ENCODE results near the gene C10orf53. TPM values are rescaled to one million over a fixed set of nuclear protein-coding genes. Genes with fewer than 3 reads are reported as not detected.

C10orf53 gene
- total and polyA plus RNA-seq, 5 experiments from 2014 or later: not detected

- no peak overlapping the region for H3K4me3 Mint-ChIP-seq
- H3K9me3 Mint-ChIP-seq: peaks cover 4 to 27% (median 20%) of the 10 kb centered on the region in 9 donors
- POLR2A ChIA-PET: no interaction called here
- no peaks in the 10 kb centered on the region for H3K4me1 Mint-ChIP-seq
- peaks cover 0 to 13% (median 3%) of the 10 kb centered on the region in 3 donors for H3K36me3 Mint-ChIP-seq
- ATAC-seq (no peak), DNase-seq (no peak)
- no peak overlapping the region for H3K27ac Mint-ChIP-seq
- H3K27me3 Mint-ChIP-seq: peaks cover 2 to 36% (median 10%) of the 10 kb centered on the region in 5 donors
These were observed 22.5 kb upstream of the C10orf53 start for GRCh38 chr10:49656845-49657493.

GRCh38 chr10:49657606-49658005 is 21.8 kb upstream of the C10orf53 start:
- ATAC-seq (no peak), DNase-seq (no peak)
- Mint-ChIP-seq H3K27ac (no peak overlapping the region), H3K9me3 (peaks cover 4 to 27% (median 20%) of the 10 kb centered on the region in 9 donors), H3K27me3 (peaks cover 2 to 30% (median 7%) of the 10 kb centered on the region in 5 donors), H3K4me3 (no peak overlapping the region), H3K4me1 (no peaks in the 10 kb centered on the region), H3K36me3 (peaks cover 0 to 13% (median 3%) of the 10 kb centered on the region in 3 donors)
- POLR2A ChIA-PET: no interaction called here

- Mint-ChIP-seq H3K4me1 (no peaks in the 10 kb centered on the region), H3K27me3 (peaks cover 0 to 29% (median 8%) of the 10 kb centered on the region in 5 donors)
- DNase-seq: no peak
These were observed 18.2 kb upstream of the C10orf53 start for GRCh38 chr10:49661140-49661856.

GRCh38 chr10:49662169-49662830 is 17.2 kb upstream of the C10orf53 start:
- Mint-ChIP-seq H3K36me3 (peaks cover 0 to 13% (median 3%) of the 10 kb centered on the region in 3 donors), H3K4me1 (no peaks in the 10 kb centered on the region), H3K27ac (no peak overlapping the region), H3K27me3 (peaks cover 4 to 28% (median 6%) of the 10 kb centered on the region in 5 donors), H3K9me3 (peaks cover 4 to 27% (median 17%) of the 10 kb centered on the region in 9 donors), H3K4me3 (no peak overlapping the region)
- ATAC-seq (no peak), DNase-seq (no peak)
- POLR2A ChIA-PET: no interaction called here

More at GRCh38 chr10:49661140-49661856, 18.2 kb upstream of the C10orf53 start:
- H3K36me3 Mint-ChIP-seq: peaks cover 0 to 13% (median 3%) of the 10 kb centered on the region in 3 donors
- POLR2A ChIA-PET: no interaction called here
- no peak for ATAC-seq
- no peak overlapping the region for H3K4me3 Mint-ChIP-seq
- H3K27ac Mint-ChIP-seq: no peak overlapping the region
- H3K9me3 Mint-ChIP-seq: peaks cover 4 to 27% (median 20%) of the 10 kb centered on the region in 9 donors

GRCh38 chr10:49663596-49663995 is 15.9 kb upstream of the C10orf53 start:
- H3K4me3 Mint-ChIP-seq: no peak overlapping the region
- H3K9me3 Mint-ChIP-seq: peaks cover 4 to 17% (median 13%) of the 10 kb centered on the region in 9 donors
- no peak overlapping the region for H3K27ac Mint-ChIP-seq
- ATAC-seq: no peak
- peaks cover 4 to 34% (median 6%) of the 10 kb centered on the region in 5 donors for H3K27me3 Mint-ChIP-seq
- H3K4me1 Mint-ChIP-seq: no peaks in the 10 kb centered on the region
- DNase-seq: no peak
- POLR2A ChIA-PET: no interaction called here
- H3K36me3 Mint-ChIP-seq: peaks cover 0 to 13% (median 3%) of the 10 kb centered on the region in 3 donors

GRCh38 chr10:49664006-49664841 is 15.2 kb upstream of the C10orf53 start:
- Mint-ChIP-seq H3K4me3 (no peak overlapping the region), H3K4me1 (no peaks in the 10 kb centered on the region), H3K27ac (peak overlapping the region in 1 of 10 donors; percentile 31), H3K36me3 (peaks cover 0 to 7% (median 0%) of the 10 kb centered on the region in 3 donors), H3K9me3 (peaks cover 0 to 11% (median 7%) of the 10 kb centered on the region in 9 donors), H3K27me3 (peaks cover 4 to 38% (median 6%) of the 10 kb centered on the region in 5 donors)
- DNase-seq: no peak
- ATAC-seq: no peak
- POLR2A ChIA-PET: no interaction called here

GRCh38 chr10:49664842-49665355 is 14.6 kb upstream of the C10orf53 start:
- Mint-ChIP-seq H3K27ac (peak overlapping the region in 1 of 10 donors; percentile 31), H3K4me1 (no peaks in the 10 kb centered on the region), H3K27me3 (peaks cover 4 to 38% (median 6%) of the 10 kb centered on the region in 5 donors), H3K9me3 (peaks cover 0 to 4% (median 3%) of the 10 kb centered on the region in 9 donors), H3K4me3 (no peak overlapping the region), H3K36me3 (peaks cover 0 to 2% (median 0%) of the 10 kb centered on the region in 3 donors)
- ATAC-seq: no peak
- DNase-seq: no peak
- POLR2A ChIA-PET: no interaction called here

GRCh38 chr10:49666054-49666615 is 13.3 kb upstream of the C10orf53 start:
- H3K27me3 Mint-ChIP-seq: peaks cover 9 to 47% (median 13%) of the 10 kb centered on the region in 5 donors
- no peaks in the 10 kb centered on the region for H3K36me3 Mint-ChIP-seq
- POLR2A ChIA-PET: no interaction called here
- H3K4me3 Mint-ChIP-seq: no peak overlapping the region
- DNase-seq: no peak
- H3K9me3 Mint-ChIP-seq: peaks cover 0 to 5% (median 0%) of the 10 kb centered on the region in 9 donors
- H3K27ac Mint-ChIP-seq: no peak overlapping the region
- ATAC-seq: no peak
- H3K4me1 Mint-ChIP-seq: no peaks in the 10 kb centered on the region

- POLR2A ChIA-PET: no interaction called here
- ATAC-seq (no peak), DNase-seq (no peak)
- Mint-ChIP-seq H3K4me1 (no peaks in the 10 kb centered on the region), H3K27ac (no peak overlapping the region), H3K9me3 (peaks cover 0 to 11% (median 0%) of the 10 kb centered on the region in 9 donors), H3K36me3 (peaks cover 0 to 2% (median 2%) of the 10 kb centered on the region in 3 donors), H3K27me3 (peaks cover 12 to 53% (median 18%) of the 10 kb centered on the region in 5 donors), H3K4me3 (no peak overlapping the region)
These were observed 12.8 kb upstream of the C10orf53 start for GRCh38 chr10:49666685-49667084.

GRCh38 chr10:49667991-49668390 is 11.5 kb upstream of the C10orf53 start:
- Mint-ChIP-seq H3K27me3 (peaks cover 14 to 65% (median 23%) of the 10 kb centered on the region in 5 donors), H3K4me1 (no peaks in the 10 kb centered on the region), H3K27ac (no peak overlapping the region), H3K4me3 (no peak overlapping the region), H3K36me3 (peaks cover 0 to 6% (median 2%) of the 10 kb centered on the region in 3 donors), H3K9me3 (peaks cover 0 to 13% (median 0%) of the 10 kb centered on the region in 9 donors)
- POLR2A ChIA-PET: no interaction called here
- ATAC-seq: no peak
- DNase-seq: no peak

GRCh38 chr10:49668684-49669083 is 10.8 kb upstream of the C10orf53 start:
- no peak for ATAC-seq
- peaks cover 0 to 13% (median under 1%) of the 10 kb centered on the region in 9 donors for H3K9me3 Mint-ChIP-seq
- DNase-seq: no peak
- H3K27ac Mint-ChIP-seq: peak overlapping the region in 1 of 10 donors; percentile 76
- POLR2A ChIA-PET: no interaction called here
- no peak overlapping the region for H3K4me3 Mint-ChIP-seq
- peaks cover 0 to 6% (median 2%) of the 10 kb centered on the region in 3 donors for H3K36me3 Mint-ChIP-seq
- no peaks in the 10 kb centered on the region for H3K4me1 Mint-ChIP-seq
- H3K27me3 Mint-ChIP-seq: peaks cover 21 to 66% (median 28%) of the 10 kb centered on the region in 5 donors

Data from naive thymus-derived CD8-positive, alpha-beta T cell (primary cell).